Left ventricle myocardium inferior (tissue), 1 donor: ENCODE data around the gene SLC2A10. TPM values are rescaled to one million over a fixed set of nuclear protein-coding genes. Genes with fewer than 3 reads are reported as not detected.

Experiments used
- DNase-seq: peaks from one replicate; pipeline ENCODE4 v3.0.0-alpha.2; 2020
- H3K27ac ChIP-seq: fragments of 200-600 bp; replicated peaks from 2 replicates; pipeline ENCODE4 v1.8.0; 2021
- H3K27me3 ChIP-seq: fragments of 200-600 bp; 2 replicates; pipeline ENCODE4 v1.8.0; 2021; ENCODE audit warnings: low read depth
- H3K36me3 ChIP-seq: fragments of 200-600 bp; 2 replicates; pipeline ENCODE4 v1.8.0; 2021
- H3K4me1 ChIP-seq: fragments of 200-600 bp; 2 replicates; pipeline ENCODE4 v1.8.0; 2021
- H3K4me3 ChIP-seq: fragments of 200-600 bp; 2 replicates; pipeline ENCODE4 v1.8.0; 2021; ENCODE audit warnings: mild to moderate bottlenecking, moderate library complexity
- H3K9me3 ChIP-seq: fragments of 200-600 bp; replicated peaks from 2 replicates; pipeline ENCODE4 v1.8.0; 2021
- CTCF ChIP-seq: fragments of 200-600 bp; IDR thresholded peaks from 2 replicates; pipeline ENCODE4 v1.8.0; 2021; ENCODE audit warnings: antibody characterized with exemption, mild to moderate bottlenecking, borderline replicate concordance
- intact Hi-C: fragments of 100-400 bp; cut with micrococcal nuclease; formaldehyde crosslinking; loops from one replicate; pipeline ENCODE4 v1.11.0; 2022
- total RNA-seq: library from RNA; stranded (reverse); fragmentation: NEBNext Ultra II Directional; extraction: Animal tissue kit (Norgen Biotek cat#: 25700); gene quantifications from one replicate; pipeline ENCODE4 v1.2.1, GENCODE V29; 2021
- donor health status: DM: no; HTN: yes; CAD: no; lungs with severe emphysema.

SLC2A10 gene
- total RNA-seq, 1 donor from 2014 or later = 2.8 TPM

- intact Hi-C loops = no loop called here
- H3K36me3 ChIP-seq = no peaks in the 10 kb centered on the region
- no peak for TF ChIP-seq CTCF
- no peak overlapping the region for H3K27ac ChIP-seq
- no peak for DNase-seq
- no peaks in the 10 kb centered on the region for H3K27me3 ChIP-seq
- peaks cover 15% of the 10 kb centered on the region for H3K9me3 ChIP-seq
- H3K4me3 ChIP-seq = no peak overlapping the region
- H3K4me1 ChIP-seq = no peaks in the 10 kb centered on the region
Measured at GRCh38 chr20:46666306-46666705, 43.1 kb upstream of the SLC2A10 start.

- Histone ChIP-seq H3K36me3 (no peaks in the 10 kb centered on the region), H3K4me3 (no peak overlapping the region), H3K27ac (no peak overlapping the region), H3K4me1 (no peaks in the 10 kb centered on the region), H3K27me3 (no peaks in the 10 kb centered on the region), H3K9me3 (peaks cover 18% of the 10 kb centered on the region)
- no peak for DNase-seq
- intact Hi-C loops = no loop called here
- no peak for TF ChIP-seq CTCF
Measured at GRCh38 chr20:46666818-46667515, 42.5 kb upstream of the SLC2A10 start.

- Histone ChIP-seq H3K9me3 (peaks cover 27% of the 10 kb centered on the region), H3K27me3 (no peaks in the 10 kb centered on the region), H3K27ac (no peak overlapping the region), H3K4me1 (no peaks in the 10 kb centered on the region), H3K4me3 (no peak overlapping the region), H3K36me3 (no peaks in the 10 kb centered on the region)
- intact Hi-C loops = no loop called here
- TF ChIP-seq CTCF = no peak
- no peak for DNase-seq
Measured at GRCh38 chr20:46670228-46670584, 39.2 kb upstream of the SLC2A10 start.

GRCh38 chr20:46670585-46671584 lies 38.6 kb upstream of the SLC2A10 start:
- H3K27ac ChIP-seq = no peak overlapping the region
- H3K9me3 ChIP-seq = peaks cover 27% of the 10 kb centered on the region
- H3K36me3 ChIP-seq = no peaks in the 10 kb centered on the region
- no peaks in the 10 kb centered on the region for H3K27me3 ChIP-seq
- DNase-seq = no peak
- no peak for TF ChIP-seq CTCF
- no peak overlapping the region for H3K4me3 ChIP-seq
- intact Hi-C loops = no loop called here
- H3K4me1 ChIP-seq = no peaks in the 10 kb centered on the region

GRCh38 chr20:46671866-46672542 lies 37.4 kb upstream of the SLC2A10 start:
- Histone ChIP-seq H3K36me3 (no peaks in the 10 kb centered on the region), H3K27ac (no peak overlapping the region), H3K4me3 (no peak overlapping the region), H3K4me1 (no peaks in the 10 kb centered on the region), H3K9me3 (peaks cover 27% of the 10 kb centered on the region), H3K27me3 (no peaks in the 10 kb centered on the region)
- intact Hi-C loops = no loop called here
- no peak for TF ChIP-seq CTCF
- no peak for DNase-seq
